Measurements from ENCODE around the gene PARN. TPM values are rescaled to one million over a fixed set of nuclear protein-coding genes. Genes with fewer than 3 reads are reported as not detected.
"Not testable (repeated sequence)": the region's sequence is repeated elsewhere in the genome, so short reads cannot be mapped to it uniquely, and the experiment has no call there.

The PARN gene
- total and polyA plus RNA-seq, 8 donors, result 8.3 to 19.6 (median 14.1) TPM

GRCh38 chr16:14576069-14576468, 54.0 kb downstream of the PARN start:
- Histone ChIP-seq H3K36me3 (peaks cover 0 to 12% (median 12%) of the 10 kb centered on the region in 3 donors), H3K27me3 (no peaks in the 10 kb centered on the region), H3K27ac (peak overlapping the region in 2 of 4 donors; percentile 31 to 34), H3K4me3 (no peak overlapping the region), H3K9me3 (no peaks in the 10 kb centered on the region), H3K4me1 (no peaks in the 10 kb centered on the region)
- FAIRE-seq, result no peak
- DNase-seq, result no peak
- 77 to 81% methylated on average over 3 of the region's 3 CpGs for WGBS, 2 donors
- no peak for TF ChIP-seq CTCF (IDR thresholded peaks at IDR 0.05)
- intact Hi-C loops (cut with DNase I), result no loop called here
- no peak for ATAC-seq

- WGBS, 2 donors, result 99 to 100% methylated on average over 4 of the region's 4 CpGs
- ATAC-seq; H3K27ac ChIP-seq; H3K9me3 ChIP-seq; intact Hi-C loops (cut with DNase I); FAIRE-seq; H3K27me3 ChIP-seq; H3K4me3 ChIP-seq; DNase-seq; H3K4me1 ChIP-seq: not testable (repeated sequence)
- H3K36me3 ChIP-seq, result peaks cover 0 to 10% (median 3%) of the 10 kb centered on the region in 3 donors
Observed at GRCh38 chr16:14574698-14575415, 55.2 kb downstream of the PARN start.

GRCh38 chr16:14572535-14572934, 57.5 kb downstream of the PARN start:
- Histone ChIP-seq H3K36me3 (peaks cover 0 to 7% (median under 1%) of the 10 kb centered on the region in 3 donors), H3K27me3 (no peaks in the 10 kb centered on the region), H3K9me3 (no peaks in the 10 kb centered on the region), H3K27ac (no peak overlapping the region), H3K4me1 (no peaks in the 10 kb centered on the region), H3K4me3 (no peak overlapping the region)
- FAIRE-seq (no peak), ATAC-seq (no peak), DNase-seq (no peak)
- 91 to 94% methylated on average over 2 of the region's 2 CpGs for WGBS, 2 donors
- intact Hi-C loops (cut with DNase I), result no loop called here
- no peak for TF ChIP-seq CTCF (IDR thresholded peaks at IDR 0.05)

- Histone ChIP-seq H3K4me1 (peaks cover 6 to 17% (median 16%) of the 10 kb centered on the region in 3 donors), H3K36me3 (no peaks in the 10 kb centered on the region), H3K27ac (no peak overlapping the region), H3K4me3 (no peak overlapping the region), H3K27me3 (no peaks in the 10 kb centered on the region), H3K9me3 (no peaks in the 10 kb centered on the region)
- no peak for TF ChIP-seq CTCF (IDR thresholded peaks at IDR 0.05)
- ATAC-seq, result no peak
- 53 to 59% methylated on average over 4 of the region's 4 CpGs for WGBS, 2 donors
- intact Hi-C loops (cut with DNase I), result no loop called here
- DNase-seq, result no peak
- no peak for FAIRE-seq
Observed at GRCh38 chr16:14569213-14569612, 60.8 kb downstream of the PARN start.

GRCh38 chr16:14566599-14566998, 63.5 kb downstream of the PARN start:
- FAIRE-seq (no peak), DNase-seq (no peak), ATAC-seq (no peak)
- Histone ChIP-seq H3K9me3 (no peaks in the 10 kb centered on the region), H3K4me1 (peaks cover 25 to 37% (median 36%) of the 10 kb centered on the region in 3 donors), H3K4me3 (no peak overlapping the region), H3K27ac (no peak overlapping the region), H3K36me3 (no peaks in the 10 kb centered on the region), H3K27me3 (no peaks in the 10 kb centered on the region)
- WGBS, 2 donors, result 87 to 89% methylated on average over 1 of the region's 1 CpG
- no peak for TF ChIP-seq CTCF (IDR thresholded peaks at IDR 0.05)
- intact Hi-C loops (cut with DNase I), result no loop called here
